ENCODE data around the gene PAPPA2. TPM values are rescaled to one million over a fixed set of nuclear protein-coding genes. Genes with fewer than 3 reads are reported as not detected.
A peak's percentile ranks its signal among the peaks of the same experiment; 100 is the strongest.

PAPPA2 gene
- total RNA-seq, 1 experiment from 2014 or later = 0.81 TPM

GRCh38 chr1:176696109-176696508 is 233.1 kb downstream of the PAPPA2 start:
- no peak overlapping the region for H3T11ph ChIP-seq (ENCODE audit: low read length)
- no peak overlapping the region for H4K91ac ChIP-seq (ENCODE audit: insufficient read length, low read depth, low read length)
- no peak overlapping the region for H3K56ac ChIP-seq (ENCODE audit: insufficient read length, low read depth, low read length)
- no peak for TF ChIP-seq CTCF (conservative IDR thresholded peaks at IDR 0.05)
- H3K27me3 ChIP-seq (ENCODE audit: insufficient read depth, low read length) = no peaks in the 10 kb centered on the region
- H2AFZ ChIP-seq (ENCODE audit: low read length) = no peak overlapping the region
- H3K4me2 ChIP-seq (ENCODE audit: insufficient read depth, insufficient read length, low read length) = no peak overlapping the region
- H3K4me1 ChIP-seq (ENCODE audit: insufficient read depth, low read length) = peaks cover 3% of the 10 kb centered on the region; the same call in 1 of the 2 replicates
- no peak overlapping the region; a peak in 1 of 5 replicates for H3K4me3 Mint-ChIP-seq
- no peaks in the 10 kb centered on the region for H3K27me3 Mint-ChIP-seq (ENCODE audit: low read depth)
- H3K27ac ChIP-seq (ENCODE audit: insufficient read length, low read depth, low read length) = no peak overlapping the region
- no peak overlapping the region for H4K8ac ChIP-seq (replicated peaks; ENCODE audit: insufficient read length, low read depth, low read length)
- no peak overlapping the region for H3K4ac ChIP-seq (ENCODE audit: low read depth, low read length)
- H4K20me1 ChIP-seq (ENCODE audit: control insufficient read depth, insufficient read depth, insufficient read length) = no peaks in the 10 kb centered on the region
- H3K4me1 Mint-ChIP-seq = peaks cover 20 to 22% of the 10 kb centered on the region in 2 experiments
- no peak overlapping the region for H2BK120ac ChIP-seq (ENCODE audit: low read depth, low read length, poor library complexity, severe bottlenecking)
- H3K18ac ChIP-seq (ENCODE audit: insufficient read length, low read depth, low read length) = no peak overlapping the region
- no peaks in the 10 kb centered on the region for H3K79me2 ChIP-seq (ENCODE audit: insufficient read depth, low read length)
- no peaks in the 10 kb centered on the region for H3K9me3 Mint-ChIP-seq
- no peaks in the 10 kb centered on the region; a peak in 1 of 7 replicates for H3K36me3 Mint-ChIP-seq (ENCODE audit: insufficient read depth in 1 of 3, low read depth in 3 of 3)
- H4K5ac ChIP-seq (ENCODE audit: insufficient read length, low read depth, low read length) = no peak overlapping the region
- H3K23ac ChIP-seq (ENCODE audit: insufficient read length, low read depth, low read length) = no peak overlapping the region
- H3K27ac Mint-ChIP-seq = no peak overlapping the region
- no peak overlapping the region for H2BK5ac ChIP-seq (ENCODE audit: insufficient read length, low read length)
- H2BK12ac ChIP-seq (ENCODE audit: insufficient read length, low read depth, low read length) = no peak overlapping the region
- no peak overlapping the region for H3K9ac ChIP-seq (ENCODE audit: extremely low read depth, insufficient read length, low read length)
- no CpG with 5 or more reads among the region's 5 CpGs for WGBS (ENCODE audit: extremely low coverage, insufficient read length, low lambda C conversion rate)
- no peak overlapping the region for H2BK15ac ChIP-seq (ENCODE audit: low read depth, low read length)
- H3K23me2 ChIP-seq (ENCODE audit: insufficient read length, low read depth, low read length, poor library complexity, severe bottlenecking) = no peaks in the 10 kb centered on the region
- no peak overlapping the region for H3K14ac ChIP-seq (ENCODE audit: insufficient read depth, low read length)
- peak; percentile 64 for DNase-seq
- H3K79me1 ChIP-seq (ENCODE audit: insufficient read depth, low read depth, low read length, poor library complexity, severe bottlenecking) = no peaks in the 10 kb centered on the region
- H3K9me3 ChIP-seq (ENCODE audit: control insufficient read depth, low read depth, low read length) = no peaks in the 10 kb centered on the region
- H2BK20ac ChIP-seq (ENCODE audit: low read depth, low read length, poor library complexity, severe bottlenecking) = no peak overlapping the region
- no peak overlapping the region for H2AK5ac ChIP-seq (ENCODE audit: insufficient read length, low read length)
